ENCODE measurements around the gene CARD16.

Gene CARD16

DNA sequence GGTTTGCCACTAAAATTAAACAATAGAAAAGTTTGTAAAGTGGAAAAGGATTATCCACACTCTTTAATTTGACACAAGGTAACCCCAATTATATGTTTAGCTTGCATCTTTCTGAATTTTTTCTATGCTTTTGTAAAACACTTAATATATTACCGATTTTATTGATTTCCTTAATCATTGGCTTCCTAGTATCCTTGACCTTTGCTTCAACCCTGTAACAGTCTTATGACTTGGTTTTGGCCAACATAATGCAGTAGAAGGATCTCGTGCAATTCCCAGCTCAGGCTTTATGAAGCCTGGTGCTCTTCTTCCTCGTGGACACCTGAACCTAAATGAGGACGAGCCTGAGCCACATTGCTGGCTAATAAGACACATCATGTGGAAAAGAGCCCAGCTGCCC, 53.1 kb downstream of the CARD16 start (continued):
- TF ChIP-seq, protein P1, sequence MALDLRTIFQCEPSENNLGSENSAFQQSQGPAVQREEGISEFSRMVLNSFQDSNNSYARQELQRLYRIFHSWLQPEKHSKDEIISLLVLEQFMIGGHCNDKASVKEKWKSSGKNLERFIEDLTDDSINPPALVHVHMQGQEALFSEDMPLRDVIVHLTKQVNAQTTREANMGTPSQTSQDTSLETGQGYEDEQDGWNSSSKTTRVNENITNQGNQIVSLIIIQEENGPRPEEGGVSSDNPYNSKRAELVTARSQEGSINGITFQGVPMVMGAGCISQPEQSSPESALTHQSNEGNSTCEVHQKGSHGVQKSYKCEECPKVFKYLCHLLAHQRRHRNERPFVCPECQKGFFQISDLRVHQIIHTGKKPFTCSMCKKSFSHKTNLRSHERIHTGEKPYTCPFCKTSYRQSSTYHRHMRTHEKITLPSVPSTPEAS (tag by site-specific recombination; IDR thresholded peaks at IDR 0.05): no peak
- TF ChIP-seq ZNF777 (tag by site-specific recombination; IDR thresholded peaks at IDR 0.05; ENCODE audit: borderline replicate concordance): no peak
- TF ChIP-seq, protein P2, sequence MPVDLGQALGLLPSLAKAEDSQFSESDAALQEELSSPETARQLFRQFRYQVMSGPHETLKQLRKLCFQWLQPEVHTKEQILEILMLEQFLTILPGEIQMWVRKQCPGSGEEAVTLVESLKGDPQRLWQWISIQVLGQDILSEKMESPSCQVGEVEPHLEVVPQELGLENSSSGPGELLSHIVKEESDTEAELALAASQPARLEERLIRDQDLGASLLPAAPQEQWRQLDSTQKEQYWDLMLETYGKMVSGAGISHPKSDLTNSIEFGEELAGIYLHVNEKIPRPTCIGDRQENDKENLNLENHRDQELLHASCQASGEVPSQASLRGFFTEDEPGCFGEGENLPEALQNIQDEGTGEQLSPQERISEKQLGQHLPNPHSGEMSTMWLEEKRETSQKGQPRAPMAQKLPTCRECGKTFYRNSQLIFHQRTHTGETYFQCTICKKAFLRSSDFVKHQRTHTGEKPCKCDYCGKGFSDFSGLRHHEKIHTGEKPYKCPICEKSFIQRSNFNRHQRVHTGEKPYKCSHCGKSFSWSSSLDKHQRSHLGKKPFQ (tag by site-specific recombination; IDR thresholded peaks at IDR 0.05): no peak
- TF ChIP-seq, protein P3, sequence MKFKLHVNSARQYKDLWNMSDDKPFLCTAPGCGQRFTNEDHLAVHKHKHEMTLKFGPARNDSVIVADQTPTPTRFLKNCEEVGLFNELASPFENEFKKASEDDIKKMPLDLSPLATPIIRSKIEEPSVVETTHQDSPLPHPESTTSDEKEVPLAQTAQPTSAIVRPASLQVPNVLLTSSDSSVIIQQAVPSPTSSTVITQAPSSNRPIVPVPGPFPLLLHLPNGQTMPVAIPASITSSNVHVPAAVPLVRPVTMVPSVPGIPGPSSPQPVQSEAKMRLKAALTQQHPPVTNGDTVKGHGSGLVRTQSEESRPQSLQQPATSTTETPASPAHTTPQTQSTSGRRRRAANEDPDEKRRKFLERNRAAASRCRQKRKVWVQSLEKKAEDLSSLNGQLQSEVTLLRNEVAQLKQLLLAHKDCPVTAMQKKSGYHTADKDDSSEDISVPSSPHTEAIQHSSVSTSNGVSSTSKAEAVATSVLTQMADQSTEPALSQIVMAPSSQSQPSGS (tag by site-specific recombination; IDR thresholded peaks at IDR 0.05; ENCODE audit: low read depth): no peak
- TF ChIP-seq, protein P4, sequence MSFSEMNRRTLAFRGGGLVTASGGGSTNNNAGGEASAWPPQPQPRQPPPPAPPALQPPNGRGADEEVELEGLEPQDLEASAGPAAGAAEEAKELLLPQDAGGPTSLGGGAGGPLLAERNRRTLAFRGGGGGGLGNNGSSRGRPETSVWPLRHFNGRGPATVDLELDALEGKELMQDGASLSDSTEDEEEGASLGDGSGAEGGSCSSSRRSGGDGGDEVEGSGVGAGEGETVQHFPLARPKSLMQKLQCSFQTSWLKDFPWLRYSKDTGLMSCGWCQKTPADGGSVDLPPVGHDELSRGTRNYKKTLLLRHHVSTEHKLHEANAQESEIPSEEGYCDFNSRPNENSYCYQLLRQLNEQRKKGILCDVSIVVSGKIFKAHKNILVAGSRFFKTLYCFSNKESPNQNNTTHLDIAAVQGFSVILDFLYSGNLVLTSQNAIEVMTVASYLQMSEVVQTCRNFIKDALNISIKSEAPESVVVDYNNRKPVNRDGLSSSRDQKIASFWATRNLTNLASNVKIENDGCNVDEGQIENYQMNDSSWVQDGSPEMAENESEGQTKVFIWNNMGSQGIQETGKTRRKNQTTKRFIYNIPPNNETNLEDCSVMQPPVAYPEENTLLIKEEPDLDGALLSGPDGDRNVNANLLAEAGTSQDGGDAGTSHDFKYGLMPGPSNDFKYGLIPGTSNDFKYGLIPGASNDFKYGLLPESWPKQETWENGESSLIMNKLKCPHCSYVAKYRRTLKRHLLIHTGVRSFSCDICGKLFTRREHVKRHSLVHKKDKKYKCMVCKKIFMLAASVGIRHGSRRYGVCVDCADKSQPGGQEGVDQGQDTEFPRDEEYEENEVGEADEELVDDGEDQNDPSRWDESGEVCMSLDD (tag by site-specific recombination; IDR thresholded peaks at IDR 0.05): no peak
